Testis (tissue), 3 donors: ENCODE measurements around the gene STK17B. TPM values are rescaled to one million over a fixed set of nuclear protein-coding genes. Genes with fewer than 3 reads are reported as not detected.
"Not testable (repeated sequence)": the region's sequence is repeated elsewhere in the genome, so short reads cannot be mapped to it uniquely, and the experiment has no call there.

Experiments
- DNase-seq: peaks from one replicate; pipeline ENCODE4 v3.0.0-alpha.2; 2019
- H3K27ac ChIP-seq, 2 donors: fragments of 200-600 bp; sonication (generic); one replicate each; pipeline ENCODE4 v1.5.1; 2019
- H3K27me3 ChIP-seq: fragments of 200-600 bp; sonication (generic); one replicate; pipeline ENCODE4 v1.5.1; 2019
- H3K36me3 ChIP-seq: fragments of 200-600 bp; sonication (generic); one replicate; pipeline ENCODE4 v1.5.1; 2017; ENCODE audit warnings: low read depth; ENCODE audit errors: missing control alignments
- H3K4me1 ChIP-seq: fragments of 200-600 bp; sonication (generic); one replicate; pipeline ENCODE4 v1.5.1; 2019
- H3K4me3 ChIP-seq, 2 donors: fragments of 200-600 bp; sonication (generic); one replicate each; pipeline ENCODE4 v1.5.1; 2017 to 2019
- H3K9me3 ChIP-seq: fragments of 200-600 bp; sonication (generic); one replicate; pipeline ENCODE4 v1.5.1; 2017
- POLR2A ChIP-seq: fragments of 450-650 bp; IDR thresholded peaks from one replicate; pipeline ENCODE4 v1.6.1; 2017; ENCODE audit warnings: antibody characterized with exemption, mild to moderate bottlenecking, moderate library complexity
- WGBS, 2 donors: methylation state at CpG; one replicate each; pipeline ENCODE4 v1.1.5; 2018; 5-methylcytosine and 5-hydroxymethylcytosine counted together
- intact Hi-C: fragments of 100-400 bp; cut with DNase I; formaldehyde crosslinking; loops from one replicate; pipeline ENCODE4 v1.15.1; 2023; ENCODE audit warnings: low total_unique reads
- polyA plus RNA-seq: library from polyadenylated mRNA; stranded (reverse); fragments of 350-450 nt; fragmentation: Illumina TruSeq; extraction: RNeasy Lipid Tissue Mini Kit (QIAGEN cat#74804); gene quantifications from one replicate; pipeline ENCODE4 v1.2.3, GENCODE V29; 2014; ENCODE audit warnings: low read depth, low replicate concordance; ENCODE audit not compliant: insufficient read depth
- total RNA-seq, 2 donors: library from RNA; depleted of rRNA; stranded (reverse); fragments of >200 nt; gene quantifications; one replicate each; pipeline ENCODE4 v1.2.3, GENCODE V29; 2016
- TF ChIP-seq, protein P1 (sequence below), 3 experiments: fragments of 450-650 bp in 2 of 3; fragments of 200-600 bp in 1 of 3; sonication (generic) in 1 of 3; IDR thresholded peaks; one replicate each; pipeline ENCODE4 v1.5.1; 2016 to 2019; ENCODE audit warnings: antibody characterized with exemption in 3 of 3, mild to moderate bottlenecking in 2 of 3, moderate library complexity in 1 of 3

STK17B gene
- total and polyA plus RNA-seq, 3 donors from 2014 or later = 10.4 to 18.1 (median 10.6) TPM

DNA sequence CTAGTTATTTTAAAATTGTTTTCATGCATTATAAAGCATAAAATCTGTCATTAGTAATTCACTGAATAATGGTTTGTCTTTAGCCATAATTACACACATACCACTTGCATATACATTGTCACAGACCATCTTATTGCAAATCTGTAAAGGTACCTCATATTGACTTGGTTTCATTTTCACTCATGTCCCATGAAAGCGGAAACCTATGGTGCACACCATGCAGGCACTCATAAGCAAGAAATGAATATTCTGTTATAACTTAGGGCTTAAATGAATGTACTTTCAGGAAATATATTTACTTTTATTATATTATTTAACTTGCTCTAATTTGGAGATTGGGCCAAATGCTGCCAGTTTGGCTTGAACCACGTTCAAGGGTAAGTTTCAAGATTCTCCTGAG is 29.2 kb upstream of the STK17B start:
- 88 to 98% methylated on average over 2 of the region's 2 CpGs for WGBS, 2 donors
- Histone ChIP-seq H3K27ac (no peak overlapping the region), H3K4me1 (peaks cover 5% of the 10 kb centered on the region), H3K27me3 (no peaks in the 10 kb centered on the region), H3K36me3 (no peaks in the 10 kb centered on the region), H3K9me3 (no peaks in the 10 kb centered on the region), H3K4me3 (no peak overlapping the region)
- TF ChIP-seq, protein P1, sequence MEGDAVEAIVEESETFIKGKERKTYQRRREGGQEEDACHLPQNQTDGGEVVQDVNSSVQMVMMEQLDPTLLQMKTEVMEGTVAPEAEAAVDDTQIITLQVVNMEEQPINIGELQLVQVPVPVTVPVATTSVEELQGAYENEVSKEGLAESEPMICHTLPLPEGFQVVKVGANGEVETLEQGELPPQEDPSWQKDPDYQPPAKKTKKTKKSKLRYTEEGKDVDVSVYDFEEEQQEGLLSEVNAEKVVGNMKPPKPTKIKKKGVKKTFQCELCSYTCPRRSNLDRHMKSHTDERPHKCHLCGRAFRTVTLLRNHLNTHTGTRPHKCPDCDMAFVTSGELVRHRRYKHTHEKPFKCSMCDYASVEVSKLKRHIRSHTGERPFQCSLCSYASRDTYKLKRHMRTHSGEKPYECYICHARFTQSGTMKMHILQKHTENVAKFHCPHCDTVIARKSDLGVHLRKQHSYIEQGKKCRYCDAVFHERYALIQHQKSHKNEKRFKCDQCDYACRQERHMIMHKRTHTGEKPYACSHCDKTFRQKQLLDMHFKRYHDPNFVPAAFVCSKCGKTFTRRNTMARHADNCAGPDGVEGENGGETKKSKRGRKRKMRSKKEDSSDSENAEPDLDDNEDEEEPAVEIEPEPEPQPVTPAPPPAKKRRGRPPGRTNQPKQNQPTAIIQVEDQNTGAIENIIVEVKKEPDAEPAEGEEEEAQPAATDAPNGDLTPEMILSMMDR (IDR thresholded peaks at IDR 0.05) = no peak
- TF ChIP-seq POLR2A = no peak
- DNase-seq = no peak
- intact Hi-C loops = no loop called here

DNA sequence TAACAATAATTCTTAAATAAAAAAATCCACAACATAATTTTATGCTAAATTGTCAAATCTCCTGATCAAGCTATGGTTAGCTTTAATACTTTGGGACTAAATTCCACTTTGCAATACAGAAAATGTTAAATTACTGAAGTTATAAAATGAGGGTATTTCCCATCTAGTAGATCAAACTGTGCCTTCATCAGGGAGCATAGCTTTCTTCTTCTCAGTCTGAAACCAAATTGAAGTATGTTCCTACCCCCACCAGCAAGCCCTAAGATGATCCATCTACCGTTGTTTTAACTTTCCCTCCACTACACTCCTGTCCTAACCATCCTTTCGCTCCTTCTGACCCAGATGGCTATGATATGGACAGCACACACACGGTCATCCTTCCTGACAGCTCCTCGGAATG is 24.4 kb upstream of the STK17B start:
- H3K27me3 ChIP-seq = no peaks in the 10 kb centered on the region
- no peaks in the 10 kb centered on the region for H3K4me1 ChIP-seq
- H3K4me3 ChIP-seq = no peak overlapping the region
- 88 to 89% methylated on average over 4 of the region's 4 CpGs for WGBS, 2 donors
- no peaks in the 10 kb centered on the region for H3K36me3 ChIP-seq
- TF ChIP-seq POLR2A = no peak
- TF ChIP-seq, protein P1 (IDR thresholded peaks at IDR 0.05) = no peak
- H3K27ac ChIP-seq = no peak overlapping the region
- intact Hi-C loops = no loop called here
- DNase-seq = no peak
- no peaks in the 10 kb centered on the region for H3K9me3 ChIP-seq

DNA sequence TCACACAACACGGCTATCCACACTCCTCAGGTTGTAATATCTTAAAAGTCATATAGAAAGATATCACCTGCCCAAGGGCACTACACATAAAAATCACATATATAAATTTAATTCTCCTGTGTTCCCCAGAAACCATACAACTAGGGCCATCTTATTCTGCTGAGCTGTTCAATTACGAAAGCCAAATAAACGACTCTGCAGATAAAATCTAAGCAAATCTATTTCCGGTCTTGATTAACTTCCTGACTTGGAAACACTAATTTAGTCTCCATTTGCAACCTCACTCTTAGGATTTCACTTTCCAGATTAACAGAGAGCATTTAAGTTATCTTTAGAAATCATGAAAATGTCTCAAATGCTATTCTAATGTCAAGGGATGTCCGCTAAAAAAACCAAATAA is 23.9 kb upstream of the STK17B start:
- intact Hi-C loops = no loop called here
- 72 to 79% methylated on average over 5 of the region's 5 CpGs for WGBS, 2 donors

DNA sequence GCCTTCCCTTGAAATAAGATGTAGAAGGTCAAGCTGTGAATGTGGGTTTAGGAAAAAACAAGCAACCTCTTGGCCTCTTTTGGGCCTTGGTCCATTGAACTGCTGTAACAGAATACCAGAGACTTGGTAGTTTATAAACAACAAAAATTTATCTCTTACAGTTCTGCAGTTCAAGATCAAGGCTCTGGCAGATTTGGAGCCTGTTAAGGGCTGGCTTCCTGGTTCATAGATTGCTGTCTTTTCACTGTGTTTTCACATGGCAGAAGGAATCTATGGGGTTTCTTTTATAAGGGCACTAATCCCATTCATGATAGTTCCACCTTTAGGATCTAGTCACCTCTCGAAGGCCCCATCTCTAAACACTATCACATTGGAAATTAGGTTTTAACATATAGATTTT is 20.2 kb upstream of the STK17B start:
- Histone ChIP-seq H3K9me3 (no peaks in the 10 kb centered on the region), H3K27ac (no peak overlapping the region), H3K4me3 (no peak overlapping the region), H3K27me3 (no peaks in the 10 kb centered on the region), H3K4me1 (no peaks in the 10 kb centered on the region), H3K36me3 (no peaks in the 10 kb centered on the region)
- TF ChIP-seq POLR2A = no peak
- TF ChIP-seq, protein P1 (IDR thresholded peaks at IDR 0.05) = no peak
- no peak for DNase-seq
- intact Hi-C loops = no loop called here
- 91 to 100% methylated on average over 1 of the region's 1 CpG for WGBS, 2 donors

More for the DNA sequence above, 23.9 kb upstream of the STK17B start:
- no peak for DNase-seq
- Histone ChIP-seq H3K27me3 (no peaks in the 10 kb centered on the region), H3K9me3 (no peaks in the 10 kb centered on the region), H3K27ac (no peak overlapping the region), H3K4me3 (no peak overlapping the region), H3K36me3 (no peaks in the 10 kb centered on the region), H3K4me1 (no peaks in the 10 kb centered on the region)
- TF ChIP-seq, protein P1 (IDR thresholded peaks at IDR 0.05) = no peak
- TF ChIP-seq POLR2A = no peak

DNA sequence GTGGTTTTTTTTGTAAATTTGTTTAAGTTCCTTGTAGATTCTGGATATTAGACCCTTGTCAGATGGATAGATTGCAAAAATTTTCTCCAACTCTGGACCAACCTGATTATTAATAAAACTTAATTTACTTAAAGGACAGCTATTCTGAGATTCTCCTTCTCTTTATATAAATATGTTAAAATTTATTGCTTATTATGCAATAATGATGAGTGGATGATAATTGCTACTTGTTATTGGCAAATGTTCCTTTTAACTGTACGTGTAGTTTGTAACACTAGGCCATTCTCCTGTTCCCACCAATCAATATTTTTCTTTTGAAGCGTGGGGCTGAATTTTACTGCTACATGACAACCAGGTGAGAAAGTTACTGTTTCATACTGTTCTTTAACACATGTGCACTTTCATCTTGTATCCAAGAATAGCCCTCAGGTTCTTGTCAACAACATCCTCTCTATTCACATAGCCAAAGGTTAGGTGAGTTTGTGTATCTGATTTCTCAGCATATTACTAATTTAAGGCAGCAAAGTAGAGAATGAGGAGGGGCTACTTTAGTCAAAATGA is 16.6 kb upstream of the STK17B start:
- Histone ChIP-seq H3K4me3 (no peak overlapping the region), H3K9me3 (no peaks in the 10 kb centered on the region), H3K4me1 (no peaks in the 10 kb centered on the region), H3K27ac (no peak overlapping the region), H3K27me3 (no peaks in the 10 kb centered on the region), H3K36me3 (no peaks in the 10 kb centered on the region)
- 88% methylated on average over 2 of the region's 2 CpGs for WGBS, 2 donors
- TF ChIP-seq POLR2A = no peak
- TF ChIP-seq, protein P1 (IDR thresholded peaks at IDR 0.05) = no peak
- no peak for DNase-seq
- intact Hi-C loops = no loop called here

DNA sequence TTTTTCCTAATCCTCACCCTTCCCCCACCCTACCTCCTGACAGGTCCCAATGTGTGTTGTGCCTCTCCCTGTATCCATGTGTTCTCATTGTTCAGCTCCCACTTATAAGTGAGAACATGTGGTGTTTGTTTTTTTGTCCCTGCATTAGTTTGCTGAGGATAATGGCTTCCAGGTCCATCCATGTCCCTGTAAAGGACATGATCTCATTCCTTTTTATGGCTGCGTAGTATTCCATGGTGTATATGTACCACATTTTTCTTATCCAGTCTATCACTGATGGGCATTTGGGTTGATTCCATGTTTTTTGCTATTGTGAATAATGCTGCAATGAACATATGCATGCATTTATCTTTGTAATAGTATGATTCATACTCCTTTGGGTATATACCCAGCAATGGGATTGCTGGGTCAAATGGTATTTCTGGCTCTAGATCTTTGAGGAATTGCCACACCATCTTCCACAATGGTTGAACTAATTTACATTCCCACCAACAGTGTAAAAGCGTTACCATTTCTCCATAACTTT is 15.9 kb upstream of the STK17B start:
- H3K36me3 ChIP-seq, DNase-seq, H3K4me3 ChIP-seq, H3K4me1 ChIP-seq, H3K27me3 ChIP-seq, H3K9me3 ChIP-seq, intact Hi-C loops, H3K27ac ChIP-seq: not testable (repeated sequence)
- 99 to 100% methylated on average over 2 of the region's 2 CpGs for WGBS, 2 donors
